Measurements from ENCODE around the gene CCDC40. TPM values are rescaled to one million over a fixed set of nuclear protein-coding genes. Genes with fewer than 3 reads are reported as not detected.

CCDC40 gene
- total and polyA plus RNA-seq, 2 of the 13 experiments (the other 11 are each of a cell fraction or from before 2014, with no cell fraction given) = 4.1 to 5.5 TPM

GRCh38 chr17:80071116-80071841 is 34.8 kb downstream of the CCDC40 start (continued):
- TF ChIP-seq PRDM15 (CRISPR knock-in tag; IDR thresholded peaks at IDR 0.05) (peak; percentile 65; the same call in 1 of the 2 replicates), SOX6 (IDR thresholded peaks at IDR 0.05) (no peak), SOX6 (CRISPR knock-in tag; IDR thresholded peaks at IDR 0.05) (peak; percentile 47), ZNF274 (CRISPR knock-in tag; IDR thresholded peaks at IDR 0.05) (peak; percentile 92), ZNF564 (CRISPR knock-in tag; IDR thresholded peaks at IDR 0.05) (no peak), IKZF4 (CRISPR knock-in tag; IDR thresholded peaks at IDR 0.05; ENCODE audit: borderline replicate concordance, low read depth, not compliant biosample characterization) (peak; percentile 83), ARID4A (CRISPR knock-in tag; IDR thresholded peaks at IDR 0.05; ENCODE audit: borderline replicate concordance) (peak; percentile 39; the same call in 1 of the 2 replicates), ZNF530 (CRISPR knock-in tag; IDR thresholded peaks at IDR 0.05; ENCODE audit: low read depth) (no peak), ZNF510 (CRISPR knock-in tag; IDR thresholded peaks at IDR 0.05; ENCODE audit: low read depth) (0 out of 2 replicates have a peak, but pooled peaks have one; percentile 33), ZNF724P (CRISPR knock-in tag; IDR thresholded peaks at IDR 0.05; ENCODE audit: borderline replicate concordance) (no peak), NFKBIZ (CRISPR knock-in tag; IDR thresholded peaks at IDR 0.05) (no peak), STAT5B (CRISPR knock-in tag; IDR thresholded peaks at IDR 0.05) (no peak), ZNF83 (CRISPR knock-in tag; IDR thresholded peaks at IDR 0.05; ENCODE audit: borderline replicate concordance) (0 out of 2 replicates have a peak, but pooled peaks have one; percentile 58), NFATC3 (CRISPR knock-in tag; IDR thresholded peaks at IDR 0.05) (peak; percentile 77; the same call in 1 of the 2 replicates), ZBTB8A (CRISPR knock-in tag; IDR thresholded peaks at IDR 0.05; ENCODE audit: borderline replicate concordance, low read depth) (peak; percentile 35; the same call in 1 of the 2 replicates), FOXO1 (CRISPR knock-in tag; IDR thresholded peaks at IDR 0.05) (0 out of 2 replicates have a peak, but pooled peaks have one; percentile 5), MYC (CRISPR knock-in tag; IDR thresholded peaks at IDR 0.05; ENCODE audit: borderline replicate concordance) (peak; percentile 12; the same call in 1 of the 2 replicates), ZNF230 (CRISPR knock-in tag; IDR thresholded peaks at IDR 0.05) (no peak), TEAD3 (CRISPR knock-in tag; optimal IDR thresholded peaks at IDR 0.05; ENCODE audit: borderline replicate concordance) (peak; percentile 45)
